Measurements from ENCODE around the gene IL17D.

GRCh38 chr13:20718958-20719566, 15.6 kb downstream of the IL17D start:
- TF ChIP-seq POLR2A (IDR thresholded peaks at IDR 0.05; ENCODE audit: low read depth, low read length), result no peak
- no peak for TF ChIP-seq POLR2AphosphoS5 (IDR thresholded peaks at IDR 0.05; ENCODE audit: low read depth, low read length)
- no peak for TF ChIP-seq TAF1 (IDR thresholded peaks at IDR 0.05; ENCODE audit: borderline replicate concordance, low read depth, low read length)

Measured in GM12892 (cell line).